Neural cell (in vitro differentiated cells): ENCODE results near the gene GPX3. TPM values are rescaled to one million over a fixed set of nuclear protein-coding genes. Genes with fewer than 3 reads are reported as not detected.

Source experiments
- H2AFZ ChIP-seq: fragments of 200-600, 300-800 bp; sonication (generic), shearing (Covaris generic); 2 replicates; pipeline ENCODE4 v1.6.0; 2014; ENCODE audit warnings: low read depth, mild to moderate bottlenecking, antibody characterized with exemption, low read length, moderate library complexity
- H3F3A ChIP-seq: fragments of 200-600 bp; shearing (Covaris generic); 2 replicates; pipeline ENCODE4 v1.6.1; 2016; ENCODE audit warnings: mild to moderate bottlenecking, moderate library complexity, mixed read lengths, antibody characterized with exemption, low read length; ENCODE audit not compliant: insufficient read depth, poor library complexity, severe bottlenecking
- H3K27ac ChIP-seq: fragments of 200-600, 300-800 bp; sonication (generic), shearing (Covaris generic); 2 replicates; pipeline ENCODE4 v1.5.1; 2014; ENCODE audit warnings: mild to moderate bottlenecking, low read length, moderate library complexity
- H3K27me3 ChIP-seq: fragments of 300-800, 200-600 bp; sonication (generic), shearing (Covaris generic); 2 replicates; pipeline ENCODE4 v1.6.0; 2014; ENCODE audit warnings: mild to moderate bottlenecking, low read depth, low read length, moderate library complexity; ENCODE audit not compliant: insufficient read depth
- H3K36me3 ChIP-seq: fragments of 300-800, 200-600 bp; sonication (generic), shearing (Covaris generic); 2 replicates; pipeline ENCODE4 v1.5.1; 2014; ENCODE audit warnings: mild to moderate bottlenecking, antibody characterized with exemption, low read length, moderate library complexity; ENCODE audit not compliant: insufficient read depth
- H3K4me2 ChIP-seq: fragments of 300-800, 200-600 bp; sonication (generic), shearing (Covaris generic); 2 replicates; pipeline ENCODE4 v1.6.0; 2014; ENCODE audit warnings: mild to moderate bottlenecking, low read length
- H3K4me3 ChIP-seq: fragments of 300-800, 200-600 bp; sonication (generic), shearing (Covaris generic); 2 replicates; pipeline ENCODE4 v1.5.1; 2014; ENCODE audit warnings: mild to moderate bottlenecking, low read length, moderate library complexity
- H3K79me2 ChIP-seq: fragments of 200-600 bp; shearing (Covaris generic); replicated peaks from 2 replicates; pipeline ENCODE4 v1.6.0; 2014; ENCODE audit warnings: mild to moderate bottlenecking, low read length, moderate library complexity; ENCODE audit not compliant: insufficient read depth
- H3K9ac ChIP-seq: fragments of 300-800, 200-600 bp; sonication (generic), shearing (Covaris generic); 2 replicates; pipeline ENCODE4 v1.6.1; 2016; ENCODE audit warnings: mild to moderate bottlenecking, low read length, mixed read lengths
- H3K9me2 ChIP-seq: fragments of 200-600 bp; shearing (Covaris generic); 2 replicates; pipeline ENCODE4 v1.6.1; 2016; ENCODE audit warnings: mild to moderate bottlenecking, low read length, mixed read lengths; ENCODE audit not compliant: insufficient read depth
- H3K9me3 ChIP-seq: fragments of 200-600, 300-800 bp; sonication (generic), shearing (Covaris generic); 2 replicates; pipeline ENCODE4 v1.6.1; 2016; ENCODE audit warnings: mild to moderate bottlenecking, mixed run types, low read length, moderate library complexity, mixed read lengths
- H4K20me1 ChIP-seq: fragments of 200-600 bp; shearing (Covaris generic); 2 replicates; pipeline ENCODE4 v1.6.1; 2016; ENCODE audit warnings: mild to moderate bottlenecking, mixed run types; ENCODE audit not compliant: insufficient read depth
- CTCF ChIP-seq: fragments of 450-650 bp; IDR thresholded peaks from 2 replicates; pipeline ENCODE4 v1.5.1; 2014; ENCODE audit warnings: antibody characterized with exemption, mild to moderate bottlenecking, moderate library complexity; ENCODE audit not compliant: poor library complexity, severe bottlenecking
- EP300 ChIP-seq: fragments of 450-650 bp; conservative IDR thresholded peaks from 2 replicates; pipeline ENCODE4 v1.6.1; 2014; ENCODE audit warnings: antibody characterized with exemption, mild to moderate bottlenecking, moderate library complexity; ENCODE audit not compliant: poor library complexity, severe bottlenecking
- EZH2 ChIP-seq: fragments of 200-600, 300-800 bp; shearing (Covaris generic), sonication (generic); IDR thresholded peaks from 2 replicates; pipeline ENCODE4 v1.6.1; 2014; ENCODE audit warnings: antibody characterized with exemption, low read length, borderline replicate concordance, mild to moderate bottlenecking; ENCODE audit not compliant: insufficient read depth, poor library complexity, severe bottlenecking
- MXI1 ChIP-seq: fragments of 450-650 bp; conservative IDR thresholded peaks from 2 replicates; pipeline ENCODE4 v1.6.1; 2014; ENCODE audit warnings: antibody characterized with exemption, mild to moderate bottlenecking; ENCODE audit not compliant: poor library complexity, severe bottlenecking
- POLR2AphosphoS5 ChIP-seq: IDR thresholded peaks from 2 replicates; pipeline ENCODE4 v1.6.1; 2012
- RAD21 ChIP-seq: fragments of 450-650 bp; conservative IDR thresholded peaks from 2 replicates; pipeline ENCODE4 v1.6.1; 2014; ENCODE audit warnings: antibody characterized with exemption, mild to moderate bottlenecking, moderate library complexity
- REST ChIP-seq: IDR thresholded peaks from 2 replicates; pipeline ENCODE4 v1.6.1; 2012; ENCODE audit warnings: borderline replicate concordance
- SMC3 ChIP-seq: fragments of 450-650 bp; conservative IDR thresholded peaks from 2 replicates; pipeline ENCODE4 v1.6.1; 2014; ENCODE audit warnings: antibody characterized with exemption, mild to moderate bottlenecking, moderate library complexity; ENCODE audit not compliant: poor library complexity
- TAF1 ChIP-seq: IDR thresholded peaks from 2 replicates; pipeline ENCODE4 v1.6.1; 2012; ENCODE audit warnings: low read depth
- polyA plus RNA-seq: library from polyadenylated mRNA; depleted of rRNA; stranded (reverse); fragments of >200 nt; gene quantifications from 2 replicates; pipeline ENCODE4 v1.2.3, GENCODE V29; 2014

GPX3 gene
- polyA plus RNA-seq, 1 donor from 2014 or later = 4.0 TPM

- Histone ChIP-seq H3K27ac (no peak overlapping the region), H3K9ac (no peak overlapping the region), H3K4me2 (no peak overlapping the region), H4K20me1 (no peaks in the 10 kb centered on the region), H3K27me3 (no peaks in the 10 kb centered on the region), H3K36me3 (no peaks in the 10 kb centered on the region), H2AFZ (no peak overlapping the region), H3F3A (no peaks in the 10 kb centered on the region), H3K79me2 (no peaks in the 10 kb centered on the region), H3K4me3 (no peak overlapping the region), H3K9me3 (no peaks in the 10 kb centered on the region), H3K9me2 (no peaks in the 10 kb centered on the region)
- no peak for TF ChIP-seq EZH2
- TF ChIP-seq EP300 = no peak
- TF ChIP-seq POLR2AphosphoS5 = no peak
- TF ChIP-seq CTCF = no peak
- no peak for TF ChIP-seq TAF1
- TF ChIP-seq REST = no peak
- TF ChIP-seq RAD21 = no peak
- no peak for TF ChIP-seq SMC3
- TF ChIP-seq MXI1 = no peak
Observed at GRCh38 chr5:151007430-151008209, 12.8 kb upstream of the GPX3 start.

GRCh38 chr5:151008210-151008491 lies 12.2 kb upstream of the GPX3 start:
- H2AFZ ChIP-seq = no peak overlapping the region
- H3K9me2 ChIP-seq = no peaks in the 10 kb centered on the region
- H3K36me3 ChIP-seq = no peaks in the 10 kb centered on the region
- H3K27me3 ChIP-seq = no peaks in the 10 kb centered on the region
- no peaks in the 10 kb centered on the region for H4K20me1 ChIP-seq
- H3K9me3 ChIP-seq = no peaks in the 10 kb centered on the region
- no peak overlapping the region for H3K4me2 ChIP-seq
- no peak overlapping the region for H3K27ac ChIP-seq
- H3F3A ChIP-seq = no peaks in the 10 kb centered on the region
- H3K79me2 ChIP-seq = no peaks in the 10 kb centered on the region
- H3K4me3 ChIP-seq = no peak overlapping the region
- TF ChIP-seq RAD21 = no peak
- TF ChIP-seq POLR2AphosphoS5 = no peak
- TF ChIP-seq REST = no peak
- TF ChIP-seq SMC3 = no peak
- TF ChIP-seq MXI1 = no peak
- TF ChIP-seq EP300 = no peak
- H3K9ac ChIP-seq = no peak overlapping the region
